Measurements from ENCODE around the gene MTUS2. TPM values are rescaled to one million over a fixed set of nuclear protein-coding genes. Genes with fewer than 3 reads are reported as not detected.

MTUS2 gene
- polyA plus RNA-seq, 1 donor from 2014 or later, result 4.4 TPM

DNA sequence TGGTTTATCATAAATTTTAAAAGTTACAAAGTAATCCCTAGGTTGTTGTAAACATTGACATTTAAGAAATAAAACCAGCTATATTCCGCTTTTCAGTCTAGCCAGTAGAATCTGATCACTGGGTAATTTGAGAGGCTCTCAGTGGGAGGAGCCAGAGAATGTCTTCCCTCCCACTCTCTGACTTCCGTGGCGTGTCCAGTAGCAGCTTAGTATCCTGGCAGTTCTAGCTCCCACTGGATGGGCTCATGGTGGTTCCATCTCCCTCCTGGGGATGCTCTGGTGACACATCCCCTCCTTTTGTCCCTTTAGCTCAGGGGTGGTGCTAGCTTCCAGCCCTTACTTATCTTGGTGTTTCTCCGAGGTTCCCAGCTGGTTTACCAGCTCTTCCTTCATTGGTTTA is 34.5 kb downstream of the MTUS2 start:
- no peaks in the 10 kb centered on the region for H3K9me3 ChIP-seq (ENCODE audit: low read length)
- no peaks in the 10 kb centered on the region for H3K79me2 ChIP-seq (replicated peaks; ENCODE audit: insufficient read depth, low read length)
- H2AFZ ChIP-seq (ENCODE audit: low read depth, low read length), result no peak overlapping the region
- no peaks in the 10 kb centered on the region for H3K36me3 ChIP-seq (ENCODE audit: insufficient read depth, low read length)
- no peak overlapping the region for H3K4me3 ChIP-seq (ENCODE audit: low read length)
- no peak overlapping the region for H3K27ac ChIP-seq (ENCODE audit: low read length)
- no peak overlapping the region for H3K4me2 ChIP-seq (ENCODE audit: low read length)
- no peaks in the 10 kb centered on the region for H3F3A ChIP-seq (ENCODE audit: insufficient read depth, low read length, poor library complexity, severe bottlenecking)
- TF ChIP-seq RAD21 (conservative IDR thresholded peaks at IDR 0.05) (no peak), MXI1 (conservative IDR thresholded peaks at IDR 0.05; ENCODE audit: poor library complexity, severe bottlenecking) (no peak), POLR2AphosphoS5 (IDR thresholded peaks at IDR 0.05) (no peak), EZH2 (IDR thresholded peaks at IDR 0.05; ENCODE audit: borderline replicate concordance, insufficient read depth, low read length, poor library complexity, severe bottlenecking) (no peak), SMC3 (conservative IDR thresholded peaks at IDR 0.05; ENCODE audit: poor library complexity) (no peak), EP300 (conservative IDR thresholded peaks at IDR 0.05; ENCODE audit: poor library complexity, severe bottlenecking) (no peak), TAF1 (IDR thresholded peaks at IDR 0.05; ENCODE audit: low read depth) (no peak)
- TF ChIP-seq, protein P1, sequence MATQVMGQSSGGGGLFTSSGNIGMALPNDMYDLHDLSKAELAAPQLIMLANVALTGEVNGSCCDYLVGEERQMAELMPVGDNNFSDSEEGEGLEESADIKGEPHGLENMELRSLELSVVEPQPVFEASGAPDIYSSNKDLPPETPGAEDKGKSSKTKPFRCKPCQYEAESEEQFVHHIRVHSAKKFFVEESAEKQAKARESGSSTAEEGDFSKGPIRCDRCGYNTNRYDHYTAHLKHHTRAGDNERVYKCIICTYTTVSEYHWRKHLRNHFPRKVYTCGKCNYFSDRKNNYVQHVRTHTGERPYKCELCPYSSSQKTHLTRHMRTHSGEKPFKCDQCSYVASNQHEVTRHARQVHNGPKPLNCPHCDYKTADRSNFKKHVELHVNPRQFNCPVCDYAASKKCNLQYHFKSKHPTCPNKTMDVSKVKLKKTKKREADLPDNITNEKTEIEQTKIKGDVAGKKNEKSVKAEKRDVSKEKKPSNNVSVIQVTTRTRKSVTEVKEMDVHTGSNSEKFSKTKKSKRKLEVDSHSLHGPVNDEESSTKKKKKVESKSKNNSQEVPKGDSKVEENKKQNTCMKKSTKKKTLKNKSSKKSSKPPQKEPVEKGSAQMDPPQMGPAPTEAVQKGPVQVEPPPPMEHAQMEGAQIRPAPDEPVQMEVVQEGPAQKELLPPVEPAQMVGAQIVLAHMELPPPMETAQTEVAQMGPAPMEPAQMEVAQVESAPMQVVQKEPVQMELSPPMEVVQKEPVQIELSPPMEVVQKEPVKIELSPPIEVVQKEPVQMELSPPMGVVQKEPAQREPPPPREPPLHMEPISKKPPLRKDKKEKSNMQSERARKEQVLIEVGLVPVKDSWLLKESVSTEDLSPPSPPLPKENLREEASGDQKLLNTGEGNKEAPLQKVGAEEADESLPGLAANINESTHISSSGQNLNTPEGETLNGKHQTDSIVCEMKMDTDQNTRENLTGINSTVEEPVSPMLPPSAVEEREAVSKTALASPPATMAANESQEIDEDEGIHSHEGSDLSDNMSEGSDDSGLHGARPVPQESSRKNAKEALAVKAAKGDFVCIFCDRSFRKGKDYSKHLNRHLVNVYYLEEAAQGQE (IDR thresholded peaks at IDR 0.05; ENCODE audit: borderline replicate concordance), result no peak
- TF ChIP-seq, protein P2, sequence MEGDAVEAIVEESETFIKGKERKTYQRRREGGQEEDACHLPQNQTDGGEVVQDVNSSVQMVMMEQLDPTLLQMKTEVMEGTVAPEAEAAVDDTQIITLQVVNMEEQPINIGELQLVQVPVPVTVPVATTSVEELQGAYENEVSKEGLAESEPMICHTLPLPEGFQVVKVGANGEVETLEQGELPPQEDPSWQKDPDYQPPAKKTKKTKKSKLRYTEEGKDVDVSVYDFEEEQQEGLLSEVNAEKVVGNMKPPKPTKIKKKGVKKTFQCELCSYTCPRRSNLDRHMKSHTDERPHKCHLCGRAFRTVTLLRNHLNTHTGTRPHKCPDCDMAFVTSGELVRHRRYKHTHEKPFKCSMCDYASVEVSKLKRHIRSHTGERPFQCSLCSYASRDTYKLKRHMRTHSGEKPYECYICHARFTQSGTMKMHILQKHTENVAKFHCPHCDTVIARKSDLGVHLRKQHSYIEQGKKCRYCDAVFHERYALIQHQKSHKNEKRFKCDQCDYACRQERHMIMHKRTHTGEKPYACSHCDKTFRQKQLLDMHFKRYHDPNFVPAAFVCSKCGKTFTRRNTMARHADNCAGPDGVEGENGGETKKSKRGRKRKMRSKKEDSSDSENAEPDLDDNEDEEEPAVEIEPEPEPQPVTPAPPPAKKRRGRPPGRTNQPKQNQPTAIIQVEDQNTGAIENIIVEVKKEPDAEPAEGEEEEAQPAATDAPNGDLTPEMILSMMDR (IDR thresholded peaks at IDR 0.05; ENCODE audit: poor library complexity, severe bottlenecking), result no peak
- no peaks in the 10 kb centered on the region for H4K20me1 ChIP-seq (ENCODE audit: insufficient read depth)
- no peaks in the 10 kb centered on the region for H3K9me2 ChIP-seq (ENCODE audit: insufficient read depth, low read length)
- no peaks in the 10 kb centered on the region for H3K27me3 ChIP-seq (ENCODE audit: insufficient read depth, low read depth, low read length)
- H3K9ac ChIP-seq (ENCODE audit: low read length), result no peak overlapping the region

GRCh38 chr13:28856287-28856686 is 36.1 kb downstream of the MTUS2 start:
- Histone ChIP-seq H3K4me3 (ENCODE audit: low read length) (no peak overlapping the region), H3K79me2 (replicated peaks; ENCODE audit: insufficient read depth, low read length) (no peaks in the 10 kb centered on the region), H3F3A (ENCODE audit: insufficient read depth, low read length, poor library complexity, severe bottlenecking) (no peaks in the 10 kb centered on the region), H3K27ac (ENCODE audit: low read length) (no peak overlapping the region), H3K27me3 (ENCODE audit: insufficient read depth, low read depth, low read length) (no peaks in the 10 kb centered on the region), H4K20me1 (ENCODE audit: insufficient read depth) (no peaks in the 10 kb centered on the region), H3K9me3 (ENCODE audit: low read length) (no peaks in the 10 kb centered on the region), H2AFZ (ENCODE audit: low read depth, low read length) (no peak overlapping the region), H3K9me2 (ENCODE audit: insufficient read depth, low read length) (no peaks in the 10 kb centered on the region), H3K9ac (ENCODE audit: low read length) (no peak overlapping the region), H3K4me2 (ENCODE audit: low read length) (no peak overlapping the region), H3K36me3 (ENCODE audit: insufficient read depth, low read length) (no peaks in the 10 kb centered on the region)
- TF ChIP-seq EZH2 (IDR thresholded peaks at IDR 0.05; ENCODE audit: borderline replicate concordance, insufficient read depth, low read length, poor library complexity, severe bottlenecking) (no peak), TAF1 (IDR thresholded peaks at IDR 0.05; ENCODE audit: low read depth) (no peak), RAD21 (conservative IDR thresholded peaks at IDR 0.05) (no peak), POLR2AphosphoS5 (IDR thresholded peaks at IDR 0.05) (no peak), EP300 (conservative IDR thresholded peaks at IDR 0.05; ENCODE audit: poor library complexity, severe bottlenecking) (no peak), MXI1 (conservative IDR thresholded peaks at IDR 0.05; ENCODE audit: poor library complexity, severe bottlenecking) (no peak), SMC3 (conservative IDR thresholded peaks at IDR 0.05; ENCODE audit: poor library complexity) (no peak)
- TF ChIP-seq, protein P1 (IDR thresholded peaks at IDR 0.05; ENCODE audit: borderline replicate concordance), result no peak
- TF ChIP-seq, protein P2 (IDR thresholded peaks at IDR 0.05; ENCODE audit: poor library complexity, severe bottlenecking), result no peak

Measured in neural cell (in vitro differentiated cells).